Spleen (tissue), 7 donors: ENCODE measurements around the gene ACBD5.

ENCODE experiments used
- POLR2A ChIP-seq, 3 donors: fragments of 450-650 bp; IDR thresholded peaks; one replicate each; pipeline ENCODE4 v1.5.1; 2017; ENCODE audit warnings: antibody characterized with exemption in 3 of 3, mild to moderate bottlenecking in 1 of 3
- TF ChIP-seq, protein P1 (sequence below), 11 experiments: fragments of 200-600 bp in 7 of 11; fragments of 450-650 bp in 4 of 11; sonication (generic) in 4 of 11; IDR thresholded peaks in 8 of 11; conservative IDR thresholded peaks in 3 of 11; 1 replicate in 7 of 11; 2 replicates in 4 of 11; pipeline versions ENCODE4 v1.4.0 to v1.8.0; 2016 to 2021; ENCODE audit warnings: antibody characterized with exemption in 11 of 11, inconsistent platforms in 4 of 11, mild to moderate bottlenecking in 1 of 11
- donor health status: DM: no; HTN: no; CAD: no; lungs with moderate emphysema.
- donor health status: DM: no; HTN: no; CAD: no.
- donor health status: DM: no; HTN: no; CAD: no.

DNA sequence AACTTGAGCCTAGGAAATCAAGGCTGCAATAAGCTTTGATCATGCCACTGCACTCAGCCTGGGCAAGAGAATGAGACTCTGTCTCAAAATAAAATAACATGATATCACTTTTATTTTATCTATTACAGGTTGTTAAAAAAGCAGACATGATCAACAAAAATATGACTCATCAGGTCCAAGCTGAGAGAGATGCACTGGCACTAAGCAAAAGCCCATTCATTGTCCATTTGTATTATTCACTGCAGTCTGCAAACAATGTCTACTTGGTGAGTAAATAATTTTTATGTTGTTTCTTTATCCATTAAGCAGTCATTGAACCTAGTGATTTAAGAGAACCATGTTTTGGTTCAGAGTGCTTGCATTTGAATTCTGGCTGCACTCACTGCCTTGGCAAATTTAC, 82.2 kb downstream of the ACBD5 start:
- no peak for TF ChIP-seq POLR2A (IDR thresholded peaks at IDR 0.05)
- TF ChIP-seq, protein P1, sequence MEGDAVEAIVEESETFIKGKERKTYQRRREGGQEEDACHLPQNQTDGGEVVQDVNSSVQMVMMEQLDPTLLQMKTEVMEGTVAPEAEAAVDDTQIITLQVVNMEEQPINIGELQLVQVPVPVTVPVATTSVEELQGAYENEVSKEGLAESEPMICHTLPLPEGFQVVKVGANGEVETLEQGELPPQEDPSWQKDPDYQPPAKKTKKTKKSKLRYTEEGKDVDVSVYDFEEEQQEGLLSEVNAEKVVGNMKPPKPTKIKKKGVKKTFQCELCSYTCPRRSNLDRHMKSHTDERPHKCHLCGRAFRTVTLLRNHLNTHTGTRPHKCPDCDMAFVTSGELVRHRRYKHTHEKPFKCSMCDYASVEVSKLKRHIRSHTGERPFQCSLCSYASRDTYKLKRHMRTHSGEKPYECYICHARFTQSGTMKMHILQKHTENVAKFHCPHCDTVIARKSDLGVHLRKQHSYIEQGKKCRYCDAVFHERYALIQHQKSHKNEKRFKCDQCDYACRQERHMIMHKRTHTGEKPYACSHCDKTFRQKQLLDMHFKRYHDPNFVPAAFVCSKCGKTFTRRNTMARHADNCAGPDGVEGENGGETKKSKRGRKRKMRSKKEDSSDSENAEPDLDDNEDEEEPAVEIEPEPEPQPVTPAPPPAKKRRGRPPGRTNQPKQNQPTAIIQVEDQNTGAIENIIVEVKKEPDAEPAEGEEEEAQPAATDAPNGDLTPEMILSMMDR (IDR thresholded peaks at IDR 0.05 in 8 of 11, conservative IDR thresholded peaks at IDR 0.05 in 3 of 11) = no peak
